A673 (cell line): ENCODE data around the gene MGAT5. TPM values are rescaled to one million over a fixed set of nuclear protein-coding genes. Genes with fewer than 3 reads are reported as not detected.

Experiments used
- BruUV-seq: library from RNA; stranded (reverse); fragments of 400-500 nt; replicated peaks from 2 replicates; lab custom pipeline; 2021; lab: Mats Ljungman, UMichigan
- CTCF ChIA-PET: fragments of 300-600 bp; sonication (Branson Sonifier 250); formaldehyde crosslinking; loops from one replicate; lab custom pipeline; 2022; ENCODE audit warnings: antibody characterized with exemption; lab: Charles Lee
- POLR2A ChIA-PET: fragments of 300-600 bp; sonication (Branson Sonifier 250); formaldehyde crosslinking; loops from one replicate; lab custom pipeline; 2022; ENCODE audit warnings: antibody characterized with exemption; ENCODE audit not compliant: low non-redundant PET; lab: Charles Lee
- DNase-seq: peaks from one replicate; pipeline ENCODE4 v3.0.0-alpha.2; 2015; ENCODE audit warnings: low spot score
- H3K27ac ChIP-seq: fragments of 200-600 bp; sonication (generic); 2 replicates; pipeline ENCODE4 v1.5.1; 2016; ENCODE audit warnings: mixed run types, low read depth, mild to moderate bottlenecking, mixed read lengths, antibody characterized with exemption, low read length; ENCODE audit not compliant: poor library complexity, severe bottlenecking
- H3K27me3 ChIP-seq: fragments of 200-600 bp; sonication (generic); replicated peaks from 2 replicates; pipeline ENCODE4 v1.6.1; 2017; ENCODE audit warnings: mixed run types, low read depth, mild to moderate bottlenecking, mixed read lengths, antibody characterized with exemption, low read length; ENCODE audit not compliant: insufficient read depth, poor library complexity
- H3K36me3 ChIP-seq: fragments of 200-600 bp; sonication (generic); 2 replicates; pipeline ENCODE4 v1.6.1; 2016; ENCODE audit warnings: mixed run types, mild to moderate bottlenecking, mixed read lengths, antibody characterized with exemption, low read length; ENCODE audit not compliant: insufficient read depth, poor library complexity, severe bottlenecking
- H3K4me1 ChIP-seq: fragments of 200-600 bp; sonication (generic); 2 replicates; pipeline ENCODE4 v1.6.1; 2017; ENCODE audit warnings: mixed run types, mild to moderate bottlenecking, mixed read lengths, antibody characterized with exemption, low read length; ENCODE audit not compliant: insufficient read depth, poor library complexity, severe bottlenecking
- H3K4me3 ChIP-seq: fragments of 200-600 bp; sonication (generic); 2 replicates; pipeline ENCODE4 v1.5.1; 2016; ENCODE audit warnings: low read depth, mixed run types, mild to moderate bottlenecking, mixed read lengths, low read length; ENCODE audit not compliant: poor library complexity, severe bottlenecking
- H3K9me3 ChIP-seq: fragments of 200-600 bp; sonication (generic); 2 replicates; pipeline ENCODE4 v1.6.1; 2016; ENCODE audit warnings: mixed run types, low read depth, mild to moderate bottlenecking, mixed read lengths, antibody characterized with exemption, low read length; ENCODE audit not compliant: poor library complexity, severe bottlenecking
- EZH2 ChIP-seq: fragments of 200-600 bp; sonication (generic); IDR thresholded peaks from 2 replicates; pipeline ENCODE4 v1.6.1; 2017; ENCODE audit warnings: borderline replicate concordance, low read depth, mild to moderate bottlenecking, mixed read lengths, antibody characterized with exemption, low read length; ENCODE audit not compliant: poor library complexity, severe bottlenecking
- intact Hi-C: fragments of 100-400 bp; cut with micrococcal nuclease; formaldehyde crosslinking; loops from one replicate; pipeline ENCODE4 v1.10.0; 2022; ENCODE audit not compliant: unreplicated experiment
- total RNA-seq: library from RNA; stranded (reverse); gene quantifications from 2 replicates; pipeline ENCODE4 v1.2.3, GENCODE V29; 2021
- TF ChIP-seq, protein P1 (sequence below): fragments of 300-800, 200-600 bp; sonication (generic); conservative IDR thresholded peaks from 2 replicates; pipeline ENCODE4 v1.5.1; 2017; ENCODE audit warnings: low read depth, mild to moderate bottlenecking, antibody characterized with exemption, low read length, moderate library complexity, mixed read lengths

Gene MGAT5
- total RNA-seq, 1 experiment from 2014 or later, result 11.0 TPM

- no peaks in the 10 kb centered on the region for H3K36me3 ChIP-seq
- DNase-seq, result no peak
- TF ChIP-seq, protein P1, sequence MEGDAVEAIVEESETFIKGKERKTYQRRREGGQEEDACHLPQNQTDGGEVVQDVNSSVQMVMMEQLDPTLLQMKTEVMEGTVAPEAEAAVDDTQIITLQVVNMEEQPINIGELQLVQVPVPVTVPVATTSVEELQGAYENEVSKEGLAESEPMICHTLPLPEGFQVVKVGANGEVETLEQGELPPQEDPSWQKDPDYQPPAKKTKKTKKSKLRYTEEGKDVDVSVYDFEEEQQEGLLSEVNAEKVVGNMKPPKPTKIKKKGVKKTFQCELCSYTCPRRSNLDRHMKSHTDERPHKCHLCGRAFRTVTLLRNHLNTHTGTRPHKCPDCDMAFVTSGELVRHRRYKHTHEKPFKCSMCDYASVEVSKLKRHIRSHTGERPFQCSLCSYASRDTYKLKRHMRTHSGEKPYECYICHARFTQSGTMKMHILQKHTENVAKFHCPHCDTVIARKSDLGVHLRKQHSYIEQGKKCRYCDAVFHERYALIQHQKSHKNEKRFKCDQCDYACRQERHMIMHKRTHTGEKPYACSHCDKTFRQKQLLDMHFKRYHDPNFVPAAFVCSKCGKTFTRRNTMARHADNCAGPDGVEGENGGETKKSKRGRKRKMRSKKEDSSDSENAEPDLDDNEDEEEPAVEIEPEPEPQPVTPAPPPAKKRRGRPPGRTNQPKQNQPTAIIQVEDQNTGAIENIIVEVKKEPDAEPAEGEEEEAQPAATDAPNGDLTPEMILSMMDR, result no peak
- TF ChIP-seq EZH2, result no peak
- no peaks in the 10 kb centered on the region for H3K27me3 ChIP-seq
- ChIA-PET CTCF (no interaction called here), POLR2A (no interaction called here)
- BruUV-seq, result no TSS peak
- no peaks in the 10 kb centered on the region for H3K4me1 ChIP-seq
- intact Hi-C loops, result loop anchor here (5.0 kb wide), 1 partner anchor 442 kb away; no protein-coding TSS in a partner anchor
- no peak overlapping the region for H3K27ac ChIP-seq
- no peaks in the 10 kb centered on the region for H3K9me3 ChIP-seq
- no peak overlapping the region for H3K4me3 ChIP-seq
These were observed 201.1 kb downstream of the MGAT5 start for GRCh38 chr2:134454931-134455330.

DNA sequence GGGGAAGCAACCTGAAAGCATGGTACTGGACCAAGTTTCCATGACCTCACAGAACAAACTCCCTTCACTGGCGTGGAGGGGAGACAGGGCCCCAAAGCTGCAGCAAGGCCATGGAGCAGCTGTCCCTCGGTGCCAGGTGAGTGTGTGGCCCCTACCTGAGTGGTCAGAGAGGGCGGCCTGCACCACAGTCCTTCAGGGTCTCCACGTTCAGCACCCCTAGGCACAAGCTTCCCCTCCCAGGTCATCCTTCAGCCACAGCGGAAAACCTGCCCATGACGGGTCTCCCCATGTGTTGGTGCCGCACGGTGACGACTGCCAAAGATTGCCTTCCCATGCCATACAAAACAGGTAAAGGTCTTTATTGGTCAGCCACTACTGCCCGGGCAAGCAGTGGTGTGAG is 201.6 kb downstream of the MGAT5 start:
- Histone ChIP-seq H3K36me3 (no peaks in the 10 kb centered on the region), H3K9me3 (no peaks in the 10 kb centered on the region), H3K27ac (no peak overlapping the region), H3K4me1 (no peaks in the 10 kb centered on the region), H3K27me3 (no peaks in the 10 kb centered on the region), H3K4me3 (no peak overlapping the region)
- ChIA-PET POLR2A (no interaction called here), CTCF (no interaction called here)
- intact Hi-C loops, result no loop called here
- no TSS peak for BruUV-seq
- no peak for TF ChIP-seq EZH2
- no peak for DNase-seq

GRCh38 chr2:134457353-134457752 is 203.5 kb downstream of the MGAT5 start:
- no peaks in the 10 kb centered on the region for H3K36me3 ChIP-seq
- no peaks in the 10 kb centered on the region for H3K27me3 ChIP-seq
- ChIA-PET POLR2A (no interaction called here), CTCF (no interaction called here)
- BruUV-seq, result no TSS peak
- H3K4me3 ChIP-seq, result no peak overlapping the region
- intact Hi-C loops, result no loop called here
- no peak for TF ChIP-seq EZH2
- TF ChIP-seq, protein P1, result no peak
- no peaks in the 10 kb centered on the region for H3K4me1 ChIP-seq
- no peak for DNase-seq
- no peak overlapping the region for H3K27ac ChIP-seq
- no peaks in the 10 kb centered on the region for H3K9me3 ChIP-seq
